Measurements from ENCODE around the gene PTGES. TPM values are rescaled to one million over a fixed set of nuclear protein-coding genes. Genes with fewer than 3 reads are reported as not detected.

Gene PTGES
- total RNA-seq, 4 donors from 2014 or later = 14.7 to 33.0 (median 25.7) TPM

- no peak for DNase-seq (ENCODE audit: low spot score in 2 of 2)
- Histone ChIP-seq H3K9me3 (no peaks in the 10 kb centered on the region), H3K4me3 (no peak overlapping the region), H3K4me1 (peaks cover 0 to 11% (median 0%) of the 10 kb centered on the region in 4 donors), H3K27ac (no peak overlapping the region), H3K27me3 (peaks cover 0 to 13% of the 10 kb centered on the region in 2 donors), H3K36me3 (no peaks in the 10 kb centered on the region)
- 81 to 87% methylated on average over 5 of the region's 5 CpGs for WGBS, 2 donors
- no peak for TF ChIP-seq EP300 (IDR thresholded peaks at IDR 0.05)
These were observed 60.3 kb downstream of the PTGES start for GRCh38 chr9:129692534-129692933.

Other genes starting within 250 kb of the PTGES start
- gene C9orf50, start 131.9 kb downstream of the PTGES start, total RNA-seq = 1 to 10 TPM in 3 of 4 donors, under 1 TPM in 1; 0.90 to 1.7 (median 1.3) TPM
- gene NTMT1, start 126.9 kb downstream of the PTGES start, total RNA-seq = 10 to 100 TPM; 23.9 to 30.6 (median 27.5) TPM
- 10 to 100 TPM; 14.9 to 25.5 (median 22.4) TPM for gene ASB6, start 110.9 kb downstream of the PTGES start, total RNA-seq
- gene PRRX2, start 87.4 kb downstream of the PTGES start, total RNA-seq = 10 to 100 TPM in 3 of 4 donors, 1 to 10 TPM in 1; 9.6 to 32.1 (median 14.9) TPM
- gene TOR1B, start 50.1 kb upstream of the PTGES start, total RNA-seq = 10 to 100 TPM; 19.2 to 41.2 (median 23.0) TPM
- 10 to 100 TPM; 26.0 to 55.2 (median 40.4) TPM for gene TOR1A, start 71.1 kb upstream of the PTGES start, total RNA-seq
- 10 to 100 TPM; 44.4 to 61.2 (median 52.7) TPM for gene C9orf78, start 82.2 kb upstream of the PTGES start, total RNA-seq
- gene USP20, start 82.4 kb upstream of the PTGES start, total RNA-seq = 10 to 100 TPM; 20.1 to 50.1 (median 24.1) TPM

All from tibial nerve (tissue), 4 donors.